NCI-H748 (cell line): Measurements from ENCODE around the gene ITGA8.
"Not testable (repeated sequence)": the region's sequence is repeated elsewhere in the genome, so short reads cannot be mapped to it uniquely, and the experiment has no call there.

Experiments used
- DNase-seq: peaks from one replicate; lab custom pipeline; 2025; ENCODE audit not compliant: unreplicated experiment; lab: John Stamatoyannopoulos, UW

Gene ITGA8

GRCh38 chr10:15719899-15720634, at the start of gene ITGA8:
Gene ITGA8 (minus strand): TSS chr10:15719922. CDS start chr10:15719771, 151 bp downstream.
- peak; percentile 49 for DNase-seq

- DNase-seq, result no peak
These were observed 45.3 kb upstream of the ITGA8 start for GRCh38 chr10:15764892-15765454.

- DNase-seq, result no peak
These were observed 43.3 kb upstream of the ITGA8 start for GRCh38 chr10:15763006-15763405.

GRCh38 chr10:15762239-15762638, 42.5 kb upstream of the ITGA8 start:
- not testable (repeated sequence) for DNase-seq

GRCh38 chr10:15761224-15761623, 41.5 kb upstream of the ITGA8 start:
- not testable (repeated sequence) for DNase-seq

- no peak for DNase-seq
These were observed 41.0 kb upstream of the ITGA8 start for GRCh38 chr10:15760681-15761080.

- DNase-seq, result no peak
These were observed 39.5 kb upstream of the ITGA8 start for GRCh38 chr10:15759265-15759664.

- no peak for DNase-seq
These were observed 38.9 kb upstream of the ITGA8 start for GRCh38 chr10:15758618-15759017.

GRCh38 chr10:15754937-15755336, 35.2 kb upstream of the ITGA8 start:
- DNase-seq, result peak; percentile 6

- DNase-seq, result no peak
These were observed 31.3 kb upstream of the ITGA8 start for GRCh38 chr10:15751046-15751445.

GRCh38 chr10:15748126-15748525, 28.4 kb upstream of the ITGA8 start:
- DNase-seq, result no peak

GRCh38 chr10:15747632-15748031, 27.9 kb upstream of the ITGA8 start:
- no peak for DNase-seq

GRCh38 chr10:15745751-15746150, 26.0 kb upstream of the ITGA8 start:
- no peak for DNase-seq

GRCh38 chr10:15744217-15744865, 24.6 kb upstream of the ITGA8 start:
- DNase-seq, result peak; percentile 53

- DNase-seq, result no peak
These were observed 23.7 kb upstream of the ITGA8 start for GRCh38 chr10:15743443-15743842.

- DNase-seq, result no peak
These were observed 23.1 kb upstream of the ITGA8 start for GRCh38 chr10:15742836-15743235.

- DNase-seq, result no peak
These were observed 22.4 kb upstream of the ITGA8 start for GRCh38 chr10:15742102-15742501.

- DNase-seq, result no peak
These were observed 21.9 kb upstream of the ITGA8 start for GRCh38 chr10:15741581-15741980.

- no peak for DNase-seq
These were observed 20.5 kb upstream of the ITGA8 start for GRCh38 chr10:15740261-15740660.

GRCh38 chr10:15739254-15739970, 19.7 kb upstream of the ITGA8 start:
- no peak for DNase-seq

GRCh38 chr10:15738270-15738925, 18.7 kb upstream of the ITGA8 start:
- DNase-seq, result no peak
